GM23248 (cell line): Measurements from ENCODE around the gene SLC45A2. TPM values are rescaled to one million over a fixed set of nuclear protein-coding genes. Genes with fewer than 3 reads are reported as not detected.

Experiments
- DNase-seq: peaks from one replicate; pipeline ENCODE4 v3.0.0-alpha.2; 2015
- H2AFZ ChIP-seq: fragments of 200-600 bp; sonication (generic); 2 replicates; pipeline ENCODE4 v1.6.1; 2016; ENCODE audit warnings: antibody characterized with exemption
- H3F3A ChIP-seq: fragments of 200-600 bp; sonication (generic); 2 replicates; pipeline ENCODE4 v1.6.1; 2016; ENCODE audit warnings: mild to moderate bottlenecking, antibody characterized with exemption, mixed run types; ENCODE audit not compliant: insufficient read depth
- H3K27ac ChIP-seq: fragments of 200-600 bp; sonication (generic); 2 replicates; pipeline ENCODE4 v1.5.1; 2016; ENCODE audit warnings: mild to moderate bottlenecking
- H3K27me3 ChIP-seq: fragments of 200-600 bp; sonication (generic); replicated peaks from 2 replicates; pipeline ENCODE4 v1.6.1; 2016; ENCODE audit warnings: mild to moderate bottlenecking; ENCODE audit not compliant: insufficient read depth
- H3K36me3 ChIP-seq: fragments of 200-600 bp; sonication (generic); 2 replicates; pipeline ENCODE4 v1.6.1; 2016; ENCODE audit warnings: low read depth, mild to moderate bottlenecking
- H3K4me1 ChIP-seq: fragments of 200-600 bp; sonication (generic); 2 replicates; pipeline ENCODE4 v1.6.1; 2016; ENCODE audit warnings: mild to moderate bottlenecking; ENCODE audit not compliant: insufficient read depth
- H3K4me2 ChIP-seq: fragments of 200-600 bp; sonication (generic); one replicate; pipeline ENCODE4 v1.6.1; 2016; ENCODE audit warnings: mild to moderate bottlenecking; ENCODE audit not compliant: unreplicated experiment
- H3K4me3 ChIP-seq: fragments of 200-600 bp; sonication (generic); 2 replicates; pipeline ENCODE4 v1.5.1; 2016; ENCODE audit warnings: mild to moderate bottlenecking
- H3K79me2 ChIP-seq: fragments of 200-600 bp; sonication (generic); 2 replicates; pipeline ENCODE4 v1.6.1; 2016; ENCODE audit warnings: mild to moderate bottlenecking; ENCODE audit not compliant: insufficient read depth
- H3K9ac ChIP-seq: fragments of 200-600 bp; sonication (generic); 2 replicates; pipeline ENCODE4 v1.6.1; 2016; ENCODE audit warnings: mild to moderate bottlenecking
- H3K9me2 ChIP-seq: fragments of 200-600 bp; sonication (generic); 2 replicates; pipeline ENCODE4 v1.6.1; 2016; ENCODE audit warnings: mixed run types, mild to moderate bottlenecking, moderate library complexity; ENCODE audit not compliant: insufficient read depth
- H3K9me3 ChIP-seq: fragments of 200-600 bp; sonication (generic); one replicate; pipeline ENCODE4 v1.6.1; 2017; ENCODE audit warnings: low read depth
- H4K20me1 ChIP-seq: fragments of 200-600 bp; sonication (generic); 2 replicates; pipeline ENCODE4 v1.6.0; 2016; ENCODE audit not compliant: insufficient read depth
- EZH2 ChIP-seq: fragments of 200-600 bp; sonication (generic); IDR thresholded peaks from 2 replicates; pipeline ENCODE4 v1.6.1; 2018; ENCODE audit warnings: antibody characterized with exemption, mild to moderate bottlenecking; ENCODE audit not compliant: insufficient read depth, poor library complexity, severe bottlenecking
- EZH2phosphoT487 ChIP-seq: fragments of 200-600 bp; sonication (generic); IDR thresholded peaks from 2 replicates; pipeline ENCODE4 v1.6.1; 2018; ENCODE audit warnings: antibody characterized with exemption, moderate library complexity, mild to moderate bottlenecking, low read depth; ENCODE audit not compliant: insufficient read depth
- WGBS, 2 experiments: methylation state at CpG; one replicate each; pipeline ENCODE4 v1.1.6; 2015 to 2017; ENCODE audit warnings: low lambda C conversion rate in 2 of 2, low coverage in 1 of 2; ENCODE audit errors: missing lambda C conversion rate in 2 of 2; 5-methylcytosine and 5-hydroxymethylcytosine counted together
- in situ Hi-C: fragments of 300-500 bp; cut with MboI; formaldehyde crosslinking; loops from 2 replicates; pipeline ENCODE4 v1.15.0; 2020
- polyA plus RNA-seq: library from polyadenylated mRNA; unstranded; fragments of >200 nt; fragmentation: Nextera tagmentation; extraction: Ambion mirVana; gene quantifications from 2 replicates; pipeline ENCODE4 v1.2.1, GENCODE V29; 2016
- total RNA-seq: library from RNA; depleted of rRNA; stranded (reverse); fragments of >200 nt; shearing (Covaris generic); gene quantifications from 2 replicates; pipeline ENCODE4 v1.2.3, GENCODE V29; 2014

SLC45A2 gene
- total and polyA plus RNA-seq, 2 experiments from 2014 or later = not detected

DNA sequence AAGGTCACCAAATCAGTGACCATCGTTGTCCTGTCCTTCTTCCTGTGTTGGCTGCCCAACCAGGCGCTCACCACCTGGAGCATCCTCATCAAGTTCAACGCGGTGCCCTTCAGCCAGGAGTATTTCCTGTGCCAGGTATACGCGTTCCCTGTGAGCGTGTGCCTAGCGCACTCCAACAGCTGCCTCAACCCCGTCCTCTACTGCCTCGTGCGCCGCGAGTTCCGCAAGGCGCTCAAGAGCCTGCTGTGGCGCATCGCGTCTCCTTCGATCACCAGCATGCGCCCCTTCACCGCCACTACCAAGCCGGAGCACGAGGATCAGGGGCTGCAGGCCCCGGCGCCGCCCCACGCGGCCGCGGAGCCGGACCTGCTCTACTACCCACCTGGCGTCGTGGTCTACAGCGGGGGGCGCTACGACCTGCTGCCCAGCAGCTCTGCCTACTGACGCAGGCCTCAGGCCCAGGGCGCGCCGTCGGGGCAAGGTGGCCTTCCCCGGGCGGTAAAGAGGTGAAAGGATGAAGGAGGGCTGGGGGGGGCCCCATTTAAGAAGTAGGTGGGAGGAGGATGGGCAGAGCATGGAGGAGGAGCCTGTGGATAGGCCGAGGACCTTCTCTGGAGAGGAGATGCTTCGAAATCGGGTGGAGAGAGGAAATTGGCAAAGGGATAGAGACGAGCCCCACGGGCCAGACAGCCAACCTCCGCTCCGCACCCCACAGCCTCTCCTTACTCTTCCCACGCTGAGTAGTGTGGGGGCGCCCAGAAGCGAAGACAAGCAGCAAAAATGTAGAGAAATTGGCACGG, 46.6 kb downstream of the SLC45A2 start:
- H3K9me3 ChIP-seq = no peaks in the 10 kb centered on the region
- H3K4me1 ChIP-seq = peaks cover 7% of the 10 kb centered on the region
- H4K20me1 ChIP-seq = no peaks in the 10 kb centered on the region
- H3K79me2 ChIP-seq = no peaks in the 10 kb centered on the region
- no peak overlapping the region for H3K4me2 ChIP-seq
- no peak overlapping the region for H3K4me3 ChIP-seq
- no peaks in the 10 kb centered on the region for H3K36me3 ChIP-seq
- H2AFZ ChIP-seq = no peak overlapping the region
- DNase-seq = no peak
- in situ Hi-C loops = no loop called here
- 12 to 17% methylated on average over 49 to 54 of the region's 54 CpGs for WGBS, 2 experiments
- H3K9ac ChIP-seq = no peak overlapping the region
- peaks cover 62% of the 10 kb centered on the region for H3K27me3 ChIP-seq
- H3K27ac ChIP-seq = no peak overlapping the region
- H3F3A ChIP-seq = no peaks in the 10 kb centered on the region
- H3K9me2 ChIP-seq = no peaks in the 10 kb centered on the region
- TF ChIP-seq EZH2phosphoT487 (no peak), EZH2 (no peak)

DNA sequence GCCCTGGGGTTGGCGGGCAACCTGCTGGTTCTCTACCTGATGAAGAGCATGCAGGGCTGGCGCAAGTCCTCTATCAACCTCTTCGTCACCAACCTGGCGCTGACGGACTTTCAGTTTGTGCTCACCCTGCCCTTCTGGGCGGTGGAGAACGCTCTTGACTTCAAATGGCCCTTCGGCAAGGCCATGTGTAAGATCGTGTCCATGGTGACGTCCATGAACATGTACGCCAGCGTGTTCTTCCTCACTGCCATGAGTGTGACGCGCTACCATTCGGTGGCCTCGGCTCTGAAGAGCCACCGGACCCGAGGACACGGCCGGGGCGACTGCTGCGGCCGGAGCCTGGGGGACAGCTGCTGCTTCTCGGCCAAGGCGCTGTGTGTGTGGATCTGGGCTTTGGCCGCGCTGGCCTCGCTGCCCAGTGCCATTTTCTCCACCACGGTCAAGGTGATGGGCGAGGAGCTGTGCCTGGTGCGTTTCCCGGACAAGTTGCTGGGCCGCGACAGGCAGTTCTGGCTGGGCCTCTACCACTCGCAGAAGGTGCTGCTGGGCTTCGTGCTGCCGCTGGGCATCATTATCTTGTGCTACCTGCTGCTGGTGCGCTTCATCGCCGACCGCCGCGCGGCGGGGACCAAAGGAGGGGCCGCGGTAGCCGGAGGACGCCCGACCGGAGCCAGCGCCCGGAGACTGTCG, 47.3 kb downstream of the SLC45A2 start:
- Histone ChIP-seq H2AFZ (no peak overlapping the region), H3K4me2 (no peak overlapping the region), H3K9ac (no peak overlapping the region), H3K36me3 (no peaks in the 10 kb centered on the region), H3K27me3 (peaks cover 54% of the 10 kb centered on the region), H4K20me1 (no peaks in the 10 kb centered on the region), H3K79me2 (no peaks in the 10 kb centered on the region), H3K27ac (no peak overlapping the region), H3K4me1 (peaks cover 7% of the 10 kb centered on the region), H3K4me3 (no peak overlapping the region), H3K9me2 (no peaks in the 10 kb centered on the region), H3K9me3 (no peaks in the 10 kb centered on the region), H3F3A (no peaks in the 10 kb centered on the region)
- WGBS, 2 experiments = 18 to 22% methylated on average over 53 to 54 of the region's 54 CpGs
- in situ Hi-C loops = no loop called here
- DNase-seq = no peak
- TF ChIP-seq EZH2phosphoT487 (no peak), EZH2 (peak; percentile 45)

DNA sequence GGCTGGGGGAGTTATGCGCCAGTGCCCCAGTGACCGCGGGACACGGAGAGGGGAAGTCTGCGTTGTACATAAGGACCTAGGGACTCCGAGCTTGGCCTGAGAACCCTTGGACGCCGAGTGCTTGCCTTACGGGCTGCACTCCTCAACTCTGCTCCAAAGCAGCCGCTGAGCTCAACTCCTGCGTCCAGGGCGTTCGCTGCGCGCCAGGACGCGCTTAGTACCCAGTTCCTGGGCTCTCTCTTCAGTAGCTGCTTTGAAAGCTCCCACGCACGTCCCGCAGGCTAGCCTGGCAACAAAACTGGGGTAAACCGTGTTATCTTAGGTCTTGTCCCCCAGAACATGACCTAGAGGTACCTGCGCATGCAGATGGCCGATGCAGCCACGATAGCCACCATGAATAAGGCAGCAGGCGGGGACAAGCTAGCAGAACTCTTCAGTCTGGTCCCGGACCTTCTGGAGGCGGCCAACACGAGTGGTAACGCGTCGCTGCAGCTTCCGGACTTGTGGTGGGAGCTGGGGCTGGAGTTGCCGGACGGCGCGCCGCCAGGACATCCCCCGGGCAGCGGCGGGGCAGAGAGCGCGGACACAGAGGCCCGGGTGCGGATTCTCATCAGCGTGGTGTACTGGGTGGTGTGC, 48.0 kb downstream of the SLC45A2 start, which contains the start of gene RXFP3:
Gene RXFP3 (plus strand): TSS at position 6 of the 636 bp plus-strand sequence. CDS start 355 bp downstream, at position 361.
- no peaks in the 10 kb centered on the region for H3F3A ChIP-seq
- H3K27me3 ChIP-seq = peaks cover 51% of the 10 kb centered on the region
- no peak for TF ChIP-seq EZH2phosphoT487
- TF ChIP-seq EZH2 = no peak
- no peaks in the 10 kb centered on the region for H3K79me2 ChIP-seq
- H3K9me2 ChIP-seq = no peaks in the 10 kb centered on the region
- in situ Hi-C loops = no loop called here
- H3K4me3 ChIP-seq = peak within 1 kb of the TSS; percentile 75
- no peaks in the 10 kb centered on the region for H4K20me1 ChIP-seq
- peak within 1 kb of the TSS; percentile 66 for H2AFZ ChIP-seq
- no peaks in the 10 kb centered on the region for H3K36me3 ChIP-seq
- H3K9me3 ChIP-seq = no peaks in the 10 kb centered on the region
- H3K27ac ChIP-seq = no peak within 1 kb of the TSS
- peak; percentile 49 for DNase-seq
- peaks cover 7% of the 10 kb centered on the region for H3K4me1 ChIP-seq
- H3K4me2 ChIP-seq = peak within 1 kb of the TSS; percentile 95
- WGBS, 2 experiments = 15 to 18% methylated on average over 45 of the region's 45 CpGs
- no peak within 1 kb of the TSS for H3K9ac ChIP-seq

DNA sequence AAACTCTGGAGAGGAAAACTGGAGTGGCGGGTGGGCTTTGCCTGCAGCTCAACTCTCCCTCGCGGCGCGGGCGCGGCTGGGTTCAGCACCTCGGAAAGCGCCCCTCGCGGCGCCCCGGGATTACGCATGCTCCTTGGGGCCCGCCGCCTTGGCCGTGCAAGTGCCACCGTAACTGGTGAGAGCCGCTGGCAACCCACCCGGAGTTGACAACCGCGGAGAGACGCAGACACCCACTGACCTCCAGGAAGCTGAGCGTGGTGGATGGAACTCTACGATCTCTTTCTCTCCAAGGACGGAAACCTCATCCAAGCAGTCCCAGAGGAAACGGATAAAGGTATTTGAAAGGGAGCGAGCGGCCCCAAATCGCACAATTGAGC, 48.5 kb downstream of the SLC45A2 start:
- H3K9me2 ChIP-seq = no peaks in the 10 kb centered on the region
- no peak overlapping the region for H3K27ac ChIP-seq
- no peaks in the 10 kb centered on the region for H3K79me2 ChIP-seq
- TF ChIP-seq EZH2 = no peak
- no peak for TF ChIP-seq EZH2phosphoT487
- in situ Hi-C loops = no loop called here
- H3F3A ChIP-seq = no peaks in the 10 kb centered on the region
- no peak overlapping the region for H3K9ac ChIP-seq
- H4K20me1 ChIP-seq = no peaks in the 10 kb centered on the region
- peaks cover 46% of the 10 kb centered on the region for H3K27me3 ChIP-seq
- H3K36me3 ChIP-seq = no peaks in the 10 kb centered on the region
- peak overlapping the region; percentile 75 for H3K4me3 ChIP-seq
- H3K4me2 ChIP-seq = peak overlapping the region; percentile 95
- H3K9me3 ChIP-seq = no peaks in the 10 kb centered on the region
- peak; percentile 84 for DNase-seq
- WGBS, 2 experiments = 2 to 3% methylated on average over 30 of the region's 30 CpGs
- peaks cover 7% of the 10 kb centered on the region for H3K4me1 ChIP-seq
- H2AFZ ChIP-seq = peak overlapping the region; percentile 66
